ENCODE results near the gene TARS2. TPM values are rescaled to one million over a fixed set of nuclear protein-coding genes. Genes with fewer than 3 reads are reported as not detected.

Gene TARS2
- total and polyA plus RNA-seq, 10 of the 15 experiments (the other 5 are each of a cell fraction or from before 2014, with no cell fraction given), result 11.0 to 51.8 (median 45.2) TPM

DNA sequence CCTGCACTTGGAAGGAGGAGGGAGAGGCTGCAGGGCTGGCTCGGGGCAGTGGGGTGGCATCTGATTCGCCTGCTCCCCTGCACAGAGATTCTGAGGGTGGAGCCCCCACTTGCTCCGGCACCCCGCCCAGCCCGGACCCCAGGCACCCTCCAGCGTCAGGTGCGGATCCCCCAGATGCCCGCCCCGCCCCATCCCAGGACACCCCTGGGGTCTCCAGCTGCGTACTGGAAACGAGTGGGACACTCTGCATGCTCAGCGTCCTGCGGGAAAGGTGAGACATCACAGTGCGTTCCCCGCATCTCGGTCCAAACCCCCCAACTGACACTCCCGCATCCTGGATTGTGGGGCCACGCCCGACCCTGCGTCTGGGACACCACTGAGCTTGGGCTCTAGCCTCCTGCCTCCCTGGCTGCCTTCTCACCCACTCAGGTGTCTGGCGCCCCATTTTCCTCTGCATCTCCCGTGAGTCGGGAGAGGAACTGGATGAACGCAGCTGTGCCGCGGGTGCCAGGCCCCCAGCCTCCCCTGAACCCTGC lies 69.9 kb downstream of the TARS2 start:
- ChIA-PET RAD21 (ENCODE audit: unreplicated experiment) (interaction anchor here (1.4 kb wide), 1 partner anchor 22 kb away, joined by 3 read pairs; the partner anchor contains the start of gene MCL1), SMC1A (ENCODE audit: uncharacterized antibody, unreplicated experiment) (interaction anchor here (12.5 kb wide), 1 partner anchor 58 kb away, joined by 367 read pairs; no protein-coding TSS in a partner anchor), POLR2A (no interaction called here), CTCF (interaction anchor here (1.2 to 1.5 kb wide), 2 partner anchors 21 to 140 kb away, joined by 3 read pairs; partner anchors contain the start of gene GOLPH3L)
- TF ChIP-seq YBX1 (IDR thresholded peaks at IDR 0.05) (no peak), PML (IDR thresholded peaks at IDR 0.05; ENCODE audit: low read length) (no peak), RCOR1 (conservative IDR thresholded peaks at IDR 0.05; ENCODE audit: low read depth, low read length) (no peak), RB1 (IDR thresholded peaks at IDR 0.05; ENCODE audit: borderline replicate concordance) (no peak), SUZ12 (IDR thresholded peaks at IDR 0.05; ENCODE audit: unreplicated experiment) (no peak)
- TF ChIP-seq, protein P1, sequence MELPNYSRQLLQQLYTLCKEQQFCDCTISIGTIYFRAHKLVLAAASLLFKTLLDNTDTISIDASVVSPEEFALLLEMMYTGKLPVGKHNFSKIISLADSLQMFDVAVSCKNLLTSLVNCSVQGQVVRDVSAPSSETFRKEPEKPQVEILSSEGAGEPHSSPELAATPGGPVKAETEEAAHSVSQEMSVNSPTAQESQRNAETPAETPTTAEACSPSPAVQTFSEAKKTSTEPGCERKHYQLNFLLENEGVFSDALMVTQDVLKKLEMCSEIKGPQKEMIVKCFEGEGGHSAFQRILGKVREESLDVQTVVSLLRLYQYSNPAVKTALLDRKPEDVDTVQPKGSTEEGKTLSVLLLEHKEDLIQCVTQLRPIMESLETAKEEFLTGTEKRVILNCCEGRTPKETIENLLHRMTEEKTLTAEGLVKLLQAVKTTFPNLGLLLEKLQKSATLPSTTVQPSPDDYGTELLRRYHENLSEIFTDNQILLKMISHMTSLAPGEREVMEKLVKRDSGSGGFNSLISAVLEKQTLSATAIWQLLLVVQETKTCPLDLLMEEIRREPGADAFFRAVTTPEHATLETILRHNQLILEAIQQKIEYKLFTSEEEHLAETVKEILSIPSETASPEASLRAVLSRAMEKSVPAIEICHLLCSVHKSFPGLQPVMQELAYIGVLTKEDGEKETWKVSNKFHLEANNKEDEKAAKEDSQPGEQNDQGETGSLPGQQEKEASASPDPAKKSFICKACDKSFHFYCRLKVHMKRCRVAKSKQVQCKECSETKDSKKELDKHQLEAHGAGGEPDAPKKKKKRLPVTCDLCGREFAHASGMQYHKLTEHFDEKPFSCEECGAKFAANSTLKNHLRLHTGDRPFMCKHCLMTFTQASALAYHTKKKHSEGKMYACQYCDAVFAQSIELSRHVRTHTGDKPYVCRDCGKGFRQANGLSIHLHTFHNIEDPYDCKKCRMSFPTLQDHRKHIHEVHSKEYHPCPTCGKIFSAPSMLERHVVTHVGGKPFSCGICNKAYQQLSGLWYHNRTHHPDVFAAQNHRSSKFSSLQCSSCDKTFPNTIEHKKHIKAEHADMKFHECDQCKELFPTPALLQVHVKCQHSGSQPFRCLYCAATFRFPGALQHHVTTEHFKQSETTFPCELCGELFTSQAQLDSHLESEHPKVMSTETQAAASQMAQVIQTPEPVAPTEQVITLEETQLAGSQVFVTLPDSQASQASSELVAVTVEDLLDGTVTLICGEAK (IDR thresholded peaks at IDR 0.05; ENCODE audit: borderline replicate concordance), result no peak
- TF ChIP-seq, protein P2, sequence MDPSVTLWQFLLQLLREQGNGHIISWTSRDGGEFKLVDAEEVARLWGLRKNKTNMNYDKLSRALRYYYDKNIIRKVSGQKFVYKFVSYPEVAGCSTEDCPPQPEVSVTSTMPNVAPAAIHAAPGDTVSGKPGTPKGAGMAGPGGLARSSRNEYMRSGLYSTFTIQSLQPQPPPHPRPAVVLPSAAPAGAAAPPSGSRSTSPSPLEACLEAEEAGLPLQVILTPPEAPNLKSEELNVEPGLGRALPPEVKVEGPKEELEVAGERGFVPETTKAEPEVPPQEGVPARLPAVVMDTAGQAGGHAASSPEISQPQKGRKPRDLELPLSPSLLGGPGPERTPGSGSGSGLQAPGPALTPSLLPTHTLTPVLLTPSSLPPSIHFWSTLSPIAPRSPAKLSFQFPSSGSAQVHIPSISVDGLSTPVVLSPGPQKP (IDR thresholded peaks at IDR 0.05; ENCODE audit: low read depth, low read length), result no peak
- in situ Hi-C loops (cut with MboI) (no loop called here), intact Hi-C loops (cut with micrococcal nuclease; ENCODE audit: unreplicated experiment) (no loop called here)
- Histone ChIP-seq H3K79me2 (ENCODE audit: control insufficient read depth, insufficient read depth, low read length) (peaks cover 12% of the 10 kb centered on the region), H3K4me2 (ENCODE audit: control insufficient read depth, insufficient read depth) (no peak overlapping the region), H3K4me3 (no peak overlapping the region), H3K27me3 (replicated peaks in 1 of 2; ENCODE audit: control insufficient read depth in 2 of 2, insufficient read depth in 2 of 2, low read length in 1 of 2) (no peaks in the 10 kb centered on the region), H3K27ac (ENCODE audit: control insufficient read depth, insufficient read depth) (no peak overlapping the region), H2AFZ (ENCODE audit: control insufficient read depth, low read depth, low read length) (no peak overlapping the region), H3K36me3 (ENCODE audit: control insufficient read depth in 2 of 2, insufficient read depth in 2 of 2, low read length in 1 of 2) (no peaks in the 10 kb centered on the region), H3K9ac (ENCODE audit: control insufficient read depth, insufficient read depth, low read length) (no peak overlapping the region), H3K4me1 (ENCODE audit: control insufficient read depth, insufficient read depth, low read length) (peaks cover 7% of the 10 kb centered on the region; the same call in 1 of the 2 replicates), H4K20me1 (ENCODE audit: control insufficient read depth, insufficient read depth) (no peaks in the 10 kb centered on the region), H3K9me3 (replicated peaks; ENCODE audit: control insufficient read depth, insufficient read depth, low read length) (no peaks in the 10 kb centered on the region)
- 87% methylated on average over 25 of the region's 26 CpGs for WGBS (ENCODE audit: insufficient coverage, insufficient replicate concordance, low lambda C conversion rate, missing lambda C conversion rate)
- ATAC-seq (no peak), DNase-seq (ENCODE audit: low read depth, low spot score) (no peak), FAIRE-seq (no peak)
- BruUV-seq (replicated peaks), result no TSS peak

Small RNAs within 50 kb of the gene (microRNA-seq; reads per million reads assigned to microRNA genes)
- gene MIR4257 (not detected), gene MIR6878 (not detected)

Small RNAs within 50 kb of the gene (small RNA-seq; reads per million reads assigned to genes)
- not detected for gene MIR4257

Other genes starting within 250 kb of the TARS2 start
Only the 7 nearest of the 14 such genes appear.
- 48.7 and 52.8 TPM in 2 replicates for gene PRPF3, start 165.9 kb upstream of the TARS2 start, total RNA-seq (2014; rRNA removed)
- 62.7 and 64.4 TPM in 2 replicates for gene PRPF3, start 165.9 kb upstream of the TARS2 start, total RNA-seq (2014; rRNA removed; fragmentation: Illumina TruSeq; extraction: Trizol)
- gene PRPF3, start 165.9 kb upstream of the TARS2 start, total RNA-seq (2021), result 43.2 and 46.2 TPM in 2 replicates
- 45.2 and 49.6 TPM in 2 replicates for gene PRPF3, start 165.9 kb upstream of the TARS2 start, polyA plus RNA-seq (2011; rRNA removed)
- 67.5 and 78.4 TPM in 2 replicates for gene PRPF3, start 165.9 kb upstream of the TARS2 start, polyA plus RNA-seq (2014; fragmentation: Illumina TruSeq; extraction: Trizol)
- 10 to 100 TPM; 18.3 to 48.7 TPM for gene PRPF3, start 165.9 kb upstream of the TARS2 start, polyA plus RNA-seq (2014; fragmentation: Nextera tagmentation; extraction: Ambion mirVana)
- 46.8 and 54.5 TPM in 2 replicates for gene PRPF3, start 165.9 kb upstream of the TARS2 start, polyA plus RNA-seq (2014; rRNA removed)
- gene PRPF3, start 165.9 kb upstream of the TARS2 start, polyA plus RNA-seq (2016; fragmentation: Nextera tagmentation; extraction: Ambion mirVana), result 10 to 100 TPM; 46.0 to 46.9 TPM
- gene RPRD2, start 123.3 kb upstream of the TARS2 start, total RNA-seq (2014; rRNA removed), result 7.9 and 8.7 TPM in 2 replicates
- gene RPRD2, start 123.3 kb upstream of the TARS2 start, total RNA-seq (2014; rRNA removed; fragmentation: Illumina TruSeq; extraction: Trizol), result 9.2 and 9.4 TPM in 2 replicates
- gene RPRD2, start 123.3 kb upstream of the TARS2 start, total RNA-seq (2021), result 24.5 and 24.8 TPM in 2 replicates
- 6.5 and 16.1 TPM in 2 replicates for gene RPRD2, start 123.3 kb upstream of the TARS2 start, polyA plus RNA-seq (2011; rRNA removed)
- 22.7 and 23.0 TPM in 2 replicates for gene RPRD2, start 123.3 kb upstream of the TARS2 start, polyA plus RNA-seq (2014; fragmentation: Illumina TruSeq; extraction: Trizol)
- gene RPRD2, start 123.3 kb upstream of the TARS2 start, polyA plus RNA-seq (2014; fragmentation: Nextera tagmentation; extraction: Ambion mirVana), result 1 to 10 TPM; 1.9 to 4.0 TPM
- gene RPRD2, start 123.3 kb upstream of the TARS2 start, polyA plus RNA-seq (2014; rRNA removed), result 10.4 and 12.6 TPM in 2 replicates
- 10 to 100 TPM; 21.6 to 24.2 TPM for gene RPRD2, start 123.3 kb upstream of the TARS2 start, polyA plus RNA-seq (2016; fragmentation: Nextera tagmentation; extraction: Ambion mirVana)
- gene ECM1, start 20.7 kb downstream of the TARS2 start, total RNA-seq (2014; rRNA removed), result 0.22 and 0.34 TPM in 2 replicates
- 0.28 and 0.36 TPM in 2 replicates for gene ECM1, start 20.7 kb downstream of the TARS2 start, total RNA-seq (2014; rRNA removed; fragmentation: Illumina TruSeq; extraction: Trizol)
- 1.0 and 1.3 TPM in 2 replicates for gene ECM1, start 20.7 kb downstream of the TARS2 start, total RNA-seq (2021)
- gene ECM1, start 20.7 kb downstream of the TARS2 start, polyA plus RNA-seq (2011; rRNA removed), result 0.55 and 1.0 TPM in 2 replicates
- gene ECM1, start 20.7 kb downstream of the TARS2 start, polyA plus RNA-seq (2014; fragmentation: Illumina TruSeq; extraction: Trizol), result 0.84 and 1.1 TPM in 2 replicates
- under 1 TPM; 0.06 to 0.35 TPM for gene ECM1, start 20.7 kb downstream of the TARS2 start, polyA plus RNA-seq (2014; fragmentation: Nextera tagmentation; extraction: Ambion mirVana)
- gene ECM1, start 20.7 kb downstream of the TARS2 start, polyA plus RNA-seq (2014; rRNA removed), result 0.55 and 0.91 TPM in 2 replicates
- 1 to 10 TPM in 1 of 2 experiments, under 1 TPM in 1; 0.66 to 1.1 TPM for gene ECM1, start 20.7 kb downstream of the TARS2 start, polyA plus RNA-seq (2016; fragmentation: Nextera tagmentation; extraction: Ambion mirVana)
- not detected in 2 replicates for gene FALEC, start 28.3 kb downstream of the TARS2 start, total RNA-seq (2014; rRNA removed)
- 0.31 and 0.37 TPM in 2 replicates for gene FALEC, start 28.3 kb downstream of the TARS2 start, total RNA-seq (2014; rRNA removed; fragmentation: Illumina TruSeq; extraction: Trizol)
- gene FALEC, start 28.3 kb downstream of the TARS2 start, total RNA-seq (2021), result 0.41 TPM in 1 of 2 replicates, not detected in the other
- 0.27 TPM in 1 of 2 replicates, not detected in the other for gene FALEC, start 28.3 kb downstream of the TARS2 start, polyA plus RNA-seq (2011; rRNA removed)
- gene FALEC, start 28.3 kb downstream of the TARS2 start, polyA plus RNA-seq (2014; fragmentation: Illumina TruSeq; extraction: Trizol), result 0.40 TPM in 1 of 2 replicates, not detected in the other
- gene FALEC, start 28.3 kb downstream of the TARS2 start, polyA plus RNA-seq (2014; fragmentation: Nextera tagmentation; extraction: Ambion mirVana), result under 1 TPM in 1 of 2 experiments, not detected in 1; 0.21 TPM
- gene FALEC, start 28.3 kb downstream of the TARS2 start, polyA plus RNA-seq (2014; rRNA removed), result not detected in 2 replicates
- gene FALEC, start 28.3 kb downstream of the TARS2 start, polyA plus RNA-seq (2016; fragmentation: Nextera tagmentation; extraction: Ambion mirVana), result under 1 TPM; 0.32 to 0.71 TPM
- gene ADAMTSL4, start 62.0 kb downstream of the TARS2 start, total RNA-seq (2014; rRNA removed), result not detected in 2 replicates
- gene ADAMTSL4, start 62.0 kb downstream of the TARS2 start, total RNA-seq (2014; rRNA removed; fragmentation: Illumina TruSeq; extraction: Trizol), result not detected in 2 replicates
- gene ADAMTSL4, start 62.0 kb downstream of the TARS2 start, total RNA-seq (2021), result 0.15 and 0.21 TPM in 2 replicates
- not detected in 2 replicates for gene ADAMTSL4, start 62.0 kb downstream of the TARS2 start, polyA plus RNA-seq (2011; rRNA removed)
- not detected in 2 replicates for gene ADAMTSL4, start 62.0 kb downstream of the TARS2 start, polyA plus RNA-seq (2014; fragmentation: Illumina TruSeq; extraction: Trizol)
- under 1 TPM; 0.04 to 0.05 TPM for gene ADAMTSL4, start 62.0 kb downstream of the TARS2 start, polyA plus RNA-seq (2014; fragmentation: Nextera tagmentation; extraction: Ambion mirVana)
- not detected in 2 replicates for gene ADAMTSL4, start 62.0 kb downstream of the TARS2 start, polyA plus RNA-seq (2014; rRNA removed)
- gene ADAMTSL4, start 62.0 kb downstream of the TARS2 start, polyA plus RNA-seq (2016; fragmentation: Nextera tagmentation; extraction: Ambion mirVana), result under 1 TPM; 0.04 to 0.09 TPM
- 92.5 and 101 TPM in 2 replicates for gene MCL1, start 92.2 kb downstream of the TARS2 start, total RNA-seq (2014; rRNA removed)
- gene MCL1, start 92.2 kb downstream of the TARS2 start, total RNA-seq (2014; rRNA removed; fragmentation: Illumina TruSeq; extraction: Trizol), result 99.4 and 99.6 TPM in 2 replicates
- 142 and 148 TPM in 2 replicates for gene MCL1, start 92.2 kb downstream of the TARS2 start, total RNA-seq (2021)
- 102 and 141 TPM in 2 replicates for gene MCL1, start 92.2 kb downstream of the TARS2 start, polyA plus RNA-seq (2011; rRNA removed)
- gene MCL1, start 92.2 kb downstream of the TARS2 start, polyA plus RNA-seq (2014; fragmentation: Illumina TruSeq; extraction: Trizol), result 109 and 133 TPM in 2 replicates
- 10 to 100 TPM; 18.1 to 25.5 TPM for gene MCL1, start 92.2 kb downstream of the TARS2 start, polyA plus RNA-seq (2014; fragmentation: Nextera tagmentation; extraction: Ambion mirVana)
- gene MCL1, start 92.2 kb downstream of the TARS2 start, polyA plus RNA-seq (2014; rRNA removed), result 74.7 and 80.2 TPM in 2 replicates
- 10 to 100 TPM; 52.6 to 60.3 TPM for gene MCL1, start 92.2 kb downstream of the TARS2 start, polyA plus RNA-seq (2016; fragmentation: Nextera tagmentation; extraction: Ambion mirVana)
- 155 and 157 TPM in 2 replicates for gene ENSA, start 142.2 kb downstream of the TARS2 start, total RNA-seq (2014; rRNA removed)
- 201 and 203 TPM in 2 replicates for gene ENSA, start 142.2 kb downstream of the TARS2 start, total RNA-seq (2014; rRNA removed; fragmentation: Illumina TruSeq; extraction: Trizol)
- gene ENSA, start 142.2 kb downstream of the TARS2 start, total RNA-seq (2021), result 235 and 244 TPM in 2 replicates
- gene ENSA, start 142.2 kb downstream of the TARS2 start, polyA plus RNA-seq (2011; rRNA removed), result 112 and 146 TPM in 2 replicates
- 605 and 677 TPM in 2 replicates for gene ENSA, start 142.2 kb downstream of the TARS2 start, polyA plus RNA-seq (2014; fragmentation: Illumina TruSeq; extraction: Trizol)
- gene ENSA, start 142.2 kb downstream of the TARS2 start, polyA plus RNA-seq (2014; fragmentation: Nextera tagmentation; extraction: Ambion mirVana), result 10 to 100 TPM; 56.1 to 86.8 TPM
- 205 and 208 TPM in 2 replicates for gene ENSA, start 142.2 kb downstream of the TARS2 start, polyA plus RNA-seq (2014; rRNA removed)
- 100 to 1,000 TPM; 124 to 131 TPM for gene ENSA, start 142.2 kb downstream of the TARS2 start, polyA plus RNA-seq (2016; fragmentation: Nextera tagmentation; extraction: Ambion mirVana)

Measured in GM12878 (cell line).